HepG2 (cell line): Measurements from ENCODE around the gene SOCS7. TPM values are rescaled to one million over a fixed set of nuclear protein-coding genes. Genes with fewer than 3 reads are reported as not detected.

Source experiments
- ATAC-seq: fragments of 200-7000 bp; cut with Tn5 transposase; 3 replicates; pipeline ENCODE4 v1.9.1; 2020; ENCODE audit warnings: mild to moderate bottlenecking, moderate library complexity
- BruUV-seq: library from RNA; stranded (reverse); fragments of 400-500 nt; replicated peaks from 2 replicates; lab custom pipeline; 2021; lab: Mats Ljungman, UMichigan
- CTCF ChIA-PET: fragments of 300-600 bp; formaldehyde crosslinking; extraction: SDS; loops from one replicate; lab custom pipeline; 2021; ENCODE audit warnings: low total read pairs, inconsistent platforms, low intra/inter-chr PET ratio; lab: Yijun Ruan, JAX
- POLR2A ChIA-PET: fragments of 350-600 bp; sonication (Branson Sonifier 250); formaldehyde crosslinking; loops from one replicate; lab custom pipeline; 2020; ENCODE audit warnings: antibody characterized with exemption, inconsistent platforms; lab: Yijun Ruan, JAX
- DNase-seq: peaks from one replicate; pipeline ENCODE4 v3.0.0-alpha.2; 2015; ENCODE audit warnings: low spot score
- FAIRE-seq: peaks from 3 replicates; lab custom pipeline; 2011; peaks lifted over from hg19 to GRCh38; lab: Jason Lieb, UNC
- H2AFZ ChIP-seq: one replicate; pipeline ENCODE4 v1.6.1; 2011; ENCODE audit warnings: low read length, inconsistent platforms
- H3K27ac ChIP-seq: fragments of 300-600 bp; 3 replicates; pipeline ENCODE4 v1.8.0; 2011; ENCODE audit warnings: mixed run types, mild to moderate bottlenecking, mixed read lengths, low read length, inconsistent platforms; ENCODE audit not compliant: insufficient read depth; ENCODE audit errors: extremely low read length
- H3K27me3 ChIP-seq, 2 experiments: fragments of 200-600 bp in 1 of 2; 2 replicates in 1 of 2; 3 replicates in 1 of 2; pipeline versions ENCODE4 v1.6.0 to v1.8.0; 2011; ENCODE audit warnings: low read length in 2 of 2, mild to moderate bottlenecking in 2 of 2, moderate library complexity in 2 of 2, inconsistent platforms in 1 of 2; ENCODE audit not compliant: insufficient read depth in 2 of 2, control insufficient read depth in 1 of 2
- H3K36me3 ChIP-seq, 2 experiments: fragments of 200-600 bp in 1 of 2; replicated peaks in 1 of 2; 2 replicates in 1 of 2; 3 replicates in 1 of 2; pipeline versions ENCODE4 v1.5.1 to v1.8.0; 2011; ENCODE audit warnings: low read length in 2 of 2, inconsistent platforms in 1 of 2; ENCODE audit not compliant: insufficient read depth in 2 of 2, control insufficient read depth in 1 of 2
- H3K4me1 ChIP-seq: 2 replicates; pipeline ENCODE4 v1.5.1; 2012; ENCODE audit warnings: low read length, inconsistent platforms; ENCODE audit not compliant: insufficient read depth
- H3K4me2 ChIP-seq: 2 replicates; pipeline ENCODE4 v1.6.0; 2011; ENCODE audit warnings: low read depth, low read length, inconsistent platforms
- H3K4me3 ChIP-seq, 3 experiments: fragments of 200-600 bp in 1 of 3; sonication (generic), shearing (Covaris generic) in 1 of 3; replicated peaks in 1 of 3; 2 replicates each; pipeline ENCODE4 v1.5.1; 2011 to 2016; ENCODE audit warnings: low read length in 3 of 3, inconsistent platforms in 2 of 3, low read depth in 2 of 3, mild to moderate bottlenecking in 2 of 3, control low read depth in 1 of 3, mixed read lengths in 1 of 3; ENCODE audit not compliant: insufficient read depth in 1 of 3
- H3K79me2 ChIP-seq: one replicate; pipeline ENCODE4 v1.6.1; 2011; ENCODE audit warnings: low read length, inconsistent platforms; ENCODE audit not compliant: insufficient read depth
- H3K9ac ChIP-seq: 2 replicates; pipeline ENCODE4 v1.6.0; 2011; ENCODE audit warnings: mild to moderate bottlenecking, low read depth, low read length, inconsistent platforms; ENCODE audit not compliant: insufficient read depth
- H3K9me3 ChIP-seq: 2 replicates; pipeline ENCODE4 v1.5.1; 2012; ENCODE audit warnings: mild to moderate bottlenecking, low read length
- H4K20me1 ChIP-seq: 2 replicates; pipeline ENCODE4 v1.6.0; 2011; ENCODE audit warnings: inconsistent platforms, mild to moderate bottlenecking, low read length, moderate library complexity; ENCODE audit not compliant: insufficient read depth
- GTF2F1 ChIP-seq: fragments of 150-350 bp; IDR thresholded peaks from 2 replicates; pipeline ENCODE4 v1.6.1; 2014; ENCODE audit warnings: low read length
- SP5 ChIP-seq: IDR thresholded peaks from 2 replicates; pipeline ENCODE4 v1.6.1; 2016; ENCODE audit warnings: low read depth, borderline replicate concordance
- ZFYVE20 ChIP-seq: sonication (generic); formaldehyde crosslinking; IDR thresholded peaks from 2 replicates; pipeline ENCODE4 v1.8.0; 2023; ENCODE audit warnings: low read depth, mild to moderate bottlenecking, moderate library complexity, missing genetic modification reagents, borderline replicate concordance
- ZNF781 ChIP-seq: sonication (generic); formaldehyde crosslinking; IDR thresholded peaks from 2 replicates; pipeline ENCODE4 v1.5.1; 2020; ENCODE audit warnings: borderline replicate concordance, mild to moderate bottlenecking, missing genetic modification reagents; ENCODE audit errors: not compliant biosample characterization
- WGBS: methylation state at CpG from one replicate; pipeline ENCODE4 v1.1.6; 2017; ENCODE audit warnings: low lambda C conversion rate; 5-methylcytosine and 5-hydroxymethylcytosine counted together
- in situ Hi-C: cut with HindIII; loops from 2 replicates; pipeline ENCODE4 v1.10.0; 2017; ENCODE audit warnings: low pct_unique_long_range_greater_than_20kb; ENCODE audit not compliant: extremely low pct_ligation_motif_present
- intact Hi-C: fragments of 100-400 bp; cut with micrococcal nuclease; formaldehyde crosslinking; loops from one replicate; pipeline ENCODE4 v1.10.0; 2022; ENCODE audit not compliant: unreplicated experiment
- polyA plus RNA-seq, 8 experiments: library from polyadenylated mRNA; depleted of rRNA in 3 of 8; stranded (reverse) in 7 of 8; unstranded in 1 of 8; fragments of >200 nt; fragmentation: Illumina TruSeq in 4 of 8; extraction: Trizol in 4 of 8; gene quantifications; 2 replicates each; pipeline versions ENCODE4 v1.2.1 to v1.2.3, GENCODE V29; 2011 to 2016; ENCODE audit warnings: low read depth in 4 of 8, missing spikeins in 1 of 8, mixed read lengths in 1 of 8; ENCODE audit not compliant: insufficient read depth in 1 of 8
- total RNA-seq, 5 experiments: library from RNA; depleted of rRNA; stranded (reverse); fragments of >200 nt; fragmentation: Illumina TruSeq; extraction: Trizol; gene quantifications; 2 replicates each; pipeline ENCODE4 v1.2.3, GENCODE V29; 2016; ENCODE audit warnings: low read depth in 1 of 5
- TF ChIP-seq, protein P1 (sequence below): IDR thresholded peaks from 2 replicates; pipeline ENCODE4 v1.6.1; 2016; ENCODE audit warnings: low read depth
- TF ChIP-seq, protein P2 (sequence below): sonication (generic); formaldehyde crosslinking; IDR thresholded peaks from 2 replicates; pipeline ENCODE4 v1.4.0; 2020; ENCODE audit warnings: missing genetic modification reagents; ENCODE audit errors: not compliant biosample characterization

Gene SOCS7
- total and polyA plus RNA-seq, 2 of the 13 experiments (the other 11 are each of a cell fraction or from before 2014, with no cell fraction given) = 19.2 to 24.2 TPM

DNA sequence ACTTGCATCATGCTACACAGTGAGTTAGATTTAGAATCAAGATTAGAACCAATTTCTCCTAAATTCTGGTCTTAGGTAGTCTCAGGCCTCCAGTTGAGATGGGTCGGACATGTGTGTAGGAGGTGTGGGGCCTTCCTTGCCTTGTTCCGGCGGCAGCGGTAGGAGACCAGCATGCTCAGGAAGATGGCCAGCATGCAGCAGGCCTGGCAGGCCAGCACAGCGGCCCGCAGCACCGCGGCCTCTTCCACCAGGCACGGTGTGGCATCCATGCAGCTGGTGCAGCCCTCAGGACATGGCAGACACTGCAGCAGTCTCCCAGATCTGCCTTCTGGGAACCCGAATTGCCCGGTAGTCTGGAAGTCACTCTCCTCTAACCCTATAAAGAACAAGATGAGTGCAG, 14.8 kb upstream of the SOCS7 start:
- H3K27me3 ChIP-seq = peaks cover 18 to 63% of the 10 kb centered on the region in 2 experiments
- H3K27ac ChIP-seq = no peak overlapping the region
- POLR2A ChIA-PET = no interaction called here
- no TSS peak for BruUV-seq
- H3K9ac ChIP-seq = no peak overlapping the region
- no peak for FAIRE-seq
- no peak overlapping the region for H3K4me2 ChIP-seq
- DNase-seq = no peak
- no peaks in the 10 kb centered on the region for H3K79me2 ChIP-seq
- intact Hi-C loops (no loop called here), in situ Hi-C loops (loop anchor here (5.0 kb wide), 1 partner anchor 155 kb away; no protein-coding TSS in a partner anchor)
- no peaks in the 10 kb centered on the region for H3K9me3 ChIP-seq
- CTCF ChIA-PET = no interaction called here
- no peaks in the 10 kb centered on the region for H3K36me3 ChIP-seq
- no peak overlapping the region for H3K4me3 ChIP-seq
- TF ChIP-seq, protein P1, sequence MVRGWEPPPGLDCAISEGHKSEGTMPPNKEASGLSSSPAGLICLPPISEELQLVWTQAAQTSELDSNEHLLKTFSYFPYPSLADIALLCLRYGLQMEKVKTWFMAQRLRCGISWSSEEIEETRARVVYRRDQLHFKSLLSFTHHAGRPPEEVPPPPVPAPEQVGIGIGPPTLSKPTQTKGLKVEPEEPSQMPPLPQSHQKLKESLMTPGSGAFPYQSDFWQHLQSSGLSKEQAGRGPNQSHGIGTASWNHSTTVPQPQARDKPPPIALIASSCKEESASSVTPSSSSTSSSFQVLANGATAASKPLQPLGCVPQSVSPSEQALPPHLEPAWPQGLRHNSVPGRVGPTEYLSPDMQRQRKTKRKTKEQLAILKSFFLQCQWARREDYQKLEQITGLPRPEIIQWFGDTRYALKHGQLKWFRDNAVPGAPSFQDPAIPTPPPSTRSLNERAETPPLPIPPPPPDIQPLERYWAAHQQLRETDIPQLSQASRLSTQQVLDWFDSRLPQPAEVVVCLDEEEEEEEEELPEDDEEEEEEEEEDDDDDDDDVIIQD (CRISPR knock-in tag) = no peak
- TF ChIP-seq ZNF781 (CRISPR knock-in tag) (no peak), ZFYVE20 (CRISPR knock-in tag) (no peak), SP5 (CRISPR knock-in tag) (no peak), GTF2F1 (no peak)
- TF ChIP-seq, protein P2, sequence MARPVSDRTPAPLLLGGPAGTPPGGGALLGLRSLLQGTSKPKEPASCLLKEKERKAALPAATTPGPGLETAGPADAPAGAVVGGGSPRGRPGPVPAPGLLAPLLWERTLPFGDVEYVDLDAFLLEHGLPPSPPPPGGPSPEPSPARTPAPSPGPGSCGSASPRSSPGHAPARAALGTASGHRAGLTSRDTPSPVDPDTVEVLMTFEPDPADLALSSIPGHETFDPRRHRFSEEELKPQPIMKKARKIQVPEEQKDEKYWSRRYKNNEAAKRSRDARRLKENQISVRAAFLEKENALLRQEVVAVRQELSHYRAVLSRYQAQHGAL (CRISPR knock-in tag) = no peak
- H4K20me1 ChIP-seq = no peaks in the 10 kb centered on the region
- ATAC-seq = no peak
- no peak overlapping the region for H2AFZ ChIP-seq
- H3K4me1 ChIP-seq = peaks cover 6% of the 10 kb centered on the region; the same call in 1 of the 2 replicates
- 26% methylated on average over 10 of the region's 11 CpGs for WGBS
